Stimulated activated naive B cell treated with anti-CD40 and anti-IgM and Interleukin-4, amounts not matched to agents 10 μg/mL and 1 μg/mL and 100 μg/mL, for 72 hours (primary cell): Measurements from ENCODE around the gene TMCC2.
A peak's percentile ranks its signal among the peaks of the same experiment; 100 is the strongest.
"Not testable (repeated sequence)": the region's sequence is repeated elsewhere in the genome, so short reads cannot be mapped to it uniquely, and the experiment has no call there.

Experiments used
- ATAC-seq, 2 donors: fragments of 150-1000 bp; cut with Tn5 transposase; replicated peaks; 2 replicates each; pipeline ENCODE4 v1.10.0; 2021; ENCODE audit warnings: moderate library complexity in 1 of 2
- DNase-seq: peaks from one replicate; pipeline ENCODE4 v3.0.0; 2021
- H3K27ac Mint-ChIP-seq: one replicate; pipeline ENCODE4 v1.8.0; 2022; ENCODE audit warnings: mild to moderate bottlenecking, mixed read lengths
- H3K27me3 Mint-ChIP-seq, 2 donors: one replicate each; pipeline ENCODE4 v1.8.0; 2022; ENCODE audit warnings: mixed read lengths in 2 of 2
- H3K36me3 Mint-ChIP-seq, 2 donors: one replicate each; pipeline ENCODE4 v1.8.0; 2022; ENCODE audit warnings: mixed read lengths in 2 of 2, mild to moderate bottlenecking in 1 of 2
- H3K4me1 Mint-ChIP-seq, 2 donors: one replicate each; pipeline ENCODE4 v1.8.0; 2022; ENCODE audit warnings: mixed read lengths in 2 of 2, mild to moderate bottlenecking in 1 of 2
- H3K4me3 Mint-ChIP-seq, 2 donors: one replicate each; pipeline ENCODE4 v1.8.0; 2022; ENCODE audit warnings: mild to moderate bottlenecking in 2 of 2, mixed read lengths in 2 of 2, moderate library complexity in 1 of 2
- H3K9me3 Mint-ChIP-seq, 2 donors: one replicate each; pipeline ENCODE4 v1.8.0; 2022; ENCODE audit warnings: mixed read lengths in 2 of 2, mild to moderate bottlenecking in 1 of 2

Gene TMCC2

GRCh38 chr1:205227584-205228013 lies at the start of gene TMCC2:
Gene TMCC2 (plus strand): TSS chr1:205227946. CDS start chr1:205228565, 619 bp downstream.
- Mint-ChIP-seq H3K4me1 (peaks cover 24 to 33% of the 10 kb centered on the region in 2 donors), H3K36me3 (no peaks in the 10 kb centered on the region), H3K27me3 (peaks cover 12 to 19% of the 10 kb centered on the region in 2 donors), H3K4me3 (peak within 1 kb of the TSS; percentile 88 to 96), H3K9me3 (no peaks in the 10 kb centered on the region), H3K27ac (peak within 1 kb of the TSS; percentile 62)
- DNase-seq: peak; percentile 75
- peak; percentile 86 to 92 for ATAC-seq

- ATAC-seq: no peak
- Mint-ChIP-seq H3K4me1 (peaks cover 8 to 12% of the 10 kb centered on the region in 2 donors), H3K27ac (no peak overlapping the region), H3K27me3 (no peaks in the 10 kb centered on the region), H3K36me3 (peaks cover 10 to 36% of the 10 kb centered on the region in 2 donors), H3K4me3 (no peak overlapping the region), H3K9me3 (no peaks in the 10 kb centered on the region)
- DNase-seq: no peak
Measured at GRCh38 chr1:205179842-205180241, 47.9 kb upstream of the TMCC2 start.

GRCh38 chr1:205180331-205180730 lies 47.4 kb upstream of the TMCC2 start:
- H3K36me3 Mint-ChIP-seq: peaks cover 11 to 33% of the 10 kb centered on the region in 2 donors
- not testable (repeated sequence) for H3K27ac Mint-ChIP-seq, DNase-seq

GRCh38 chr1:205182930-205183329 lies 44.8 kb upstream of the TMCC2 start:
- Mint-ChIP-seq H3K27me3 (no peaks in the 10 kb centered on the region), H3K4me1 (peaks cover 11 to 17% of the 10 kb centered on the region in 2 donors), H3K4me3 (no peak overlapping the region), H3K27ac (peak overlapping the region; percentile 15), H3K9me3 (no peaks in the 10 kb centered on the region), H3K36me3 (peaks cover 16 to 37% of the 10 kb centered on the region in 2 donors)
- no peak for DNase-seq
- no peak for ATAC-seq

More at GRCh38 chr1:205180331-205180730, 47.4 kb upstream of the TMCC2 start:
- peaks cover 8 to 12% of the 10 kb centered on the region in 2 donors for H3K4me1 Mint-ChIP-seq
- H3K4me3 Mint-ChIP-seq, H3K9me3 Mint-ChIP-seq, H3K27me3 Mint-ChIP-seq, ATAC-seq: not testable (repeated sequence)

GRCh38 chr1:205183676-205184335 lies 43.9 kb upstream of the TMCC2 start:
- no peak for ATAC-seq
- Mint-ChIP-seq H3K27ac (no peak overlapping the region), H3K4me1 (peaks cover 11 to 17% of the 10 kb centered on the region in 2 donors), H3K27me3 (no peaks in the 10 kb centered on the region), H3K9me3 (no peaks in the 10 kb centered on the region), H3K36me3 (peaks cover 16 to 34% of the 10 kb centered on the region in 2 donors), H3K4me3 (no peak overlapping the region)
- no peak for DNase-seq

GRCh38 chr1:205186191-205186590 lies 41.6 kb upstream of the TMCC2 start:
- Mint-ChIP-seq H3K4me3 (no peak overlapping the region), H3K27ac (no peak overlapping the region), H3K36me3 (peaks cover 14 to 26% of the 10 kb centered on the region in 2 donors), H3K9me3 (no peaks in the 10 kb centered on the region), H3K4me1 (peaks cover 24 to 36% of the 10 kb centered on the region in 2 donors), H3K27me3 (no peaks in the 10 kb centered on the region)
- ATAC-seq: no peak
- no peak for DNase-seq

GRCh38 chr1:205187420-205187819 lies 40.3 kb upstream of the TMCC2 start:
- H3K36me3 Mint-ChIP-seq: peaks cover 14 to 22% of the 10 kb centered on the region in 2 donors
- H3K27ac Mint-ChIP-seq: no peak overlapping the region

GRCh38 chr1:205188098-205188497 lies 39.6 kb upstream of the TMCC2 start:
- Mint-ChIP-seq H3K4me1 (peaks cover 26 to 48% of the 10 kb centered on the region in 2 donors), H3K9me3 (no peaks in the 10 kb centered on the region), H3K36me3 (peaks cover 10 to 17% of the 10 kb centered on the region in 2 donors), H3K4me3 (no peak overlapping the region), H3K27me3 (no peaks in the 10 kb centered on the region), H3K27ac (no peak overlapping the region)
- DNase-seq: no peak
- no peak for ATAC-seq

More at GRCh38 chr1:205187420-205187819, 40.3 kb upstream of the TMCC2 start:
- H3K4me3 Mint-ChIP-seq: no peak overlapping the region
- H3K4me1 Mint-ChIP-seq: peaks cover 26 to 45% of the 10 kb centered on the region in 2 donors
- no peaks in the 10 kb centered on the region for H3K27me3 Mint-ChIP-seq
- ATAC-seq (no peak), DNase-seq (no peak)
- H3K9me3 Mint-ChIP-seq: no peaks in the 10 kb centered on the region

- H3K4me3 Mint-ChIP-seq: no peak overlapping the region
- no peak overlapping the region for H3K27ac Mint-ChIP-seq
- H3K36me3 Mint-ChIP-seq: peaks cover 11 to 13% of the 10 kb centered on the region in 2 donors
- no peak for DNase-seq
- ATAC-seq: no peak
- H3K27me3 Mint-ChIP-seq: no peaks in the 10 kb centered on the region
- H3K4me1 Mint-ChIP-seq: peaks cover 27 to 51% of the 10 kb centered on the region in 2 donors
- no peaks in the 10 kb centered on the region for H3K9me3 Mint-ChIP-seq
Measured at GRCh38 chr1:205188596-205188995, 39.1 kb upstream of the TMCC2 start.

- ATAC-seq: no peak
- Mint-ChIP-seq H3K36me3 (peaks cover 9 to 11% of the 10 kb centered on the region in 2 donors), H3K27ac (no peak overlapping the region)
Measured at GRCh38 chr1:205189131-205189530, 38.6 kb upstream of the TMCC2 start.

GRCh38 chr1:205190845-205191577 lies 36.7 kb upstream of the TMCC2 start:
- Mint-ChIP-seq H3K27ac (no peak overlapping the region), H3K9me3 (no peaks in the 10 kb centered on the region), H3K36me3 (peaks cover 7 to 12% of the 10 kb centered on the region in 2 donors), H3K27me3 (no peaks in the 10 kb centered on the region), H3K4me3 (no peak overlapping the region), H3K4me1 (peaks cover 29 to 55% of the 10 kb centered on the region in 2 donors)
- ATAC-seq (no peak), DNase-seq (no peak)

More at GRCh38 chr1:205189131-205189530, 38.6 kb upstream of the TMCC2 start:
- no peaks in the 10 kb centered on the region for H3K9me3 Mint-ChIP-seq
- no peak overlapping the region for H3K4me3 Mint-ChIP-seq
- H3K27me3 Mint-ChIP-seq: no peaks in the 10 kb centered on the region
- peaks cover 26 to 51% of the 10 kb centered on the region in 2 donors for H3K4me1 Mint-ChIP-seq
- DNase-seq: no peak

- no peak for ATAC-seq
- Mint-ChIP-seq H3K27ac (no peak overlapping the region), H3K9me3 (no peaks in the 10 kb centered on the region), H3K27me3 (no peaks in the 10 kb centered on the region), H3K4me3 (no peak overlapping the region), H3K36me3 (peaks cover 9 to 15% of the 10 kb centered on the region in 2 donors), H3K4me1 (peaks cover 29 to 59% of the 10 kb centered on the region in 2 donors)
- DNase-seq: no peak
Measured at GRCh38 chr1:205191622-205192021, 36.1 kb upstream of the TMCC2 start.

GRCh38 chr1:205192287-205192686 lies 35.5 kb upstream of the TMCC2 start:
- Mint-ChIP-seq H3K9me3 (no peaks in the 10 kb centered on the region), H3K36me3 (peaks cover 8 to 20% of the 10 kb centered on the region in 2 donors), H3K27me3 (no peaks in the 10 kb centered on the region), H3K4me3 (no peak overlapping the region), H3K4me1 (peaks cover 31 to 59% of the 10 kb centered on the region in 2 donors), H3K27ac (no peak overlapping the region)
- DNase-seq (no peak), ATAC-seq (no peak)

GRCh38 chr1:205199090-205199930 lies 28.4 kb upstream of the TMCC2 start:
- ATAC-seq: peak; percentile 55 to 68
- H3K36me3 Mint-ChIP-seq: peaks cover 2 to 18% of the 10 kb centered on the region in 2 donors
- no peaks in the 10 kb centered on the region for H3K27me3 Mint-ChIP-seq
- H3K4me3 Mint-ChIP-seq: no peak overlapping the region
- peaks cover 26 to 44% of the 10 kb centered on the region in 2 donors for H3K4me1 Mint-ChIP-seq
- peak; percentile 10 for DNase-seq
- H3K9me3 Mint-ChIP-seq: no peaks in the 10 kb centered on the region
- H3K27ac Mint-ChIP-seq: no peak overlapping the region
